Activated T-helper 1 cell treated with anti-CD3 and anti-CD28 coated beads, Interleukin-12 subunit alpha, Interleukin-12 subunit beta, Interleukin-2, Interleukin-4 antibody, amounts not matched to agents 30 ng/mL and 10 ng/mL and 1 ng/mL, durations not matched to agents 14 hours and 24 hours and 36 hours (primary cell): ENCODE results near the gene ALG3. TPM values are rescaled to one million over a fixed set of nuclear protein-coding genes. Genes with fewer than 3 reads are reported as not detected.

Experiments used
- DNase-seq: peaks from one replicate; pipeline ENCODE4 v3.0.0; 2021; ENCODE audit warnings: low spot score
- H3K27ac Mint-ChIP-seq: one replicate; pipeline ENCODE4 v1.8.0; 2021; ENCODE audit warnings: mild to moderate bottlenecking, mixed read lengths
- H3K27me3 Mint-ChIP-seq: one replicate; pipeline ENCODE4 v1.8.0; 2022; ENCODE audit warnings: mild to moderate bottlenecking, moderate library complexity, mixed read lengths; ENCODE audit not compliant: insufficient read depth
- H3K36me3 Mint-ChIP-seq: one replicate; pipeline ENCODE4 v1.8.0; 2021; ENCODE audit warnings: low read depth, mixed read lengths
- H3K4me1 Mint-ChIP-seq: one replicate; pipeline ENCODE4 v1.8.0; 2021; ENCODE audit warnings: low read depth, mixed read lengths
- H3K4me3 Mint-ChIP-seq: one replicate; pipeline ENCODE4 v1.8.0; 2021; ENCODE audit warnings: mild to moderate bottlenecking, moderate library complexity, mixed read lengths
- H3K9me3 Mint-ChIP-seq: one replicate; pipeline ENCODE4 v1.8.0; 2021; ENCODE audit warnings: mixed read lengths
- intact Hi-C: fragments of 100-400 bp; cut with micrococcal nuclease; formaldehyde crosslinking; loops from one replicate; pipeline ENCODE4 v1.15.1; 2024
- total RNA-seq: library from RNA; stranded (reverse); gene quantifications from 2 replicates; pipeline ENCODE4 v1.2.3, GENCODE V29; 2022

ALG3 gene
- total RNA-seq, 1 donor from 2014 or later = 86.7 TPM

- H3K36me3 Mint-ChIP-seq = peaks cover 8% of the 10 kb centered on the region
- H3K9me3 Mint-ChIP-seq = no peaks in the 10 kb centered on the region
- intact Hi-C loops = no loop called here
- peaks cover 25% of the 10 kb centered on the region for H3K4me1 Mint-ChIP-seq
- DNase-seq = no peak
- H3K27me3 Mint-ChIP-seq = peaks cover 27% of the 10 kb centered on the region
- no peak overlapping the region for H3K27ac Mint-ChIP-seq
- no peak overlapping the region for H3K4me3 Mint-ChIP-seq
These were observed 8.5 kb upstream of the ALG3 start for GRCh38 chr3:184257083-184257915.

- Mint-ChIP-seq H3K27me3 (peaks cover 16% of the 10 kb centered on the region), H3K27ac (peak overlapping the region; percentile 77), H3K4me3 (no peak overlapping the region), H3K9me3 (no peaks in the 10 kb centered on the region), H3K4me1 (peaks cover 18% of the 10 kb centered on the region), H3K36me3 (peaks cover 5% of the 10 kb centered on the region)
- intact Hi-C loops = no loop called here
- DNase-seq = no peak
These were observed 6.7 kb upstream of the ALG3 start for GRCh38 chr3:184255291-184256039.

- Mint-ChIP-seq H3K4me3 (peak overlapping the region; percentile 93), H3K9me3 (no peaks in the 10 kb centered on the region), H3K4me1 (peaks cover 24% of the 10 kb centered on the region), H3K27ac (peak overlapping the region; percentile 97), H3K36me3 (peaks cover 9% of the 10 kb centered on the region), H3K27me3 (no peaks in the 10 kb centered on the region)
- peak; percentile 85 for DNase-seq
- intact Hi-C loops = loop anchor here (1.0 kb wide), 4 partner anchors 23 to 355 kb away; partner anchors contain the start of gene ABCC5
These were observed 1.5 kb upstream of the ALG3 start for GRCh38 chr3:184250167-184250828.

GRCh38 chr3:184249412-184250166 lies 827 bp upstream of the ALG3 start, which contains the start of gene EEF1AKMT4:
Gene EEF1AKMT4, plus strand, starts transcription at chr3:184249672. Its CDS starts 23 bp downstream, at chr3:184249695.
- peaks cover 17% of the 10 kb centered on the region for H3K4me1 Mint-ChIP-seq
- peak within 1 kb of the TSS; percentile 93 for H3K4me3 Mint-ChIP-seq
- H3K27me3 Mint-ChIP-seq = no peaks in the 10 kb centered on the region

GRCh38 chr3:184242297-184242685 lies 6.5 kb downstream of the ALG3 start:
- no peak for DNase-seq
- peaks cover 6% of the 10 kb centered on the region for H3K4me1 Mint-ChIP-seq
- H3K4me3 Mint-ChIP-seq = no peak overlapping the region
- peaks cover 28% of the 10 kb centered on the region for H3K36me3 Mint-ChIP-seq
- H3K27me3 Mint-ChIP-seq = no peaks in the 10 kb centered on the region
- no peak overlapping the region for H3K27ac Mint-ChIP-seq
- intact Hi-C loops = loop anchor here (10.0 kb wide), 1 partner anchor 573 kb away; the partner anchor contains the start of gene VPS8
- H3K9me3 Mint-ChIP-seq = no peaks in the 10 kb centered on the region

More at GRCh38 chr3:184249412-184250166, 827 bp upstream of the ALG3 start, which contains the start of gene EEF1AKMT4:
- DNase-seq = peak; percentile 96
- H3K27ac Mint-ChIP-seq = peak within 1 kb of the TSS; percentile 97
- intact Hi-C loops = loop anchor here (1.0 to 10.0 kb wide), 16 partner anchors 12 to 613 kb away; partner anchors contain the start of genes ABCC5, ABCF3, AP2M1 and CAMK2N2
- H3K36me3 Mint-ChIP-seq = peaks cover 14% of the 10 kb centered on the region
- no peaks in the 10 kb centered on the region for H3K9me3 Mint-ChIP-seq

- intact Hi-C loops = loop anchor here (10.0 kb wide), 1 partner anchor 573 kb away; the partner anchor contains the start of gene VPS8
- Mint-ChIP-seq H3K27ac (no peak overlapping the region), H3K27me3 (no peaks in the 10 kb centered on the region), H3K36me3 (peaks cover 28% of the 10 kb centered on the region), H3K9me3 (no peaks in the 10 kb centered on the region), H3K4me1 (peaks cover 6% of the 10 kb centered on the region), H3K4me3 (no peak overlapping the region)
- no peak for DNase-seq
These were observed 7.1 kb downstream of the ALG3 start for GRCh38 chr3:184241447-184242296.

GRCh38 chr3:184241141-184241446 lies 7.7 kb downstream of the ALG3 start:
- Mint-ChIP-seq H3K36me3 (peaks cover 27% of the 10 kb centered on the region), H3K27ac (no peak overlapping the region), H3K4me1 (peaks cover 4% of the 10 kb centered on the region), H3K4me3 (no peak overlapping the region), H3K9me3 (no peaks in the 10 kb centered on the region), H3K27me3 (no peaks in the 10 kb centered on the region)
- intact Hi-C loops = loop anchor here (10.0 kb wide), 1 partner anchor 574 kb away; the partner anchor contains the start of gene VPS8
- DNase-seq = no peak

GRCh38 chr3:184240384-184241140 lies 8.2 kb downstream of the ALG3 start:
- intact Hi-C loops = loop anchor here (10.0 kb wide), 1 partner anchor 574 kb away; the partner anchor contains the start of gene VPS8
- H3K27me3 Mint-ChIP-seq = no peaks in the 10 kb centered on the region
- H3K36me3 Mint-ChIP-seq = peaks cover 22% of the 10 kb centered on the region
- H3K9me3 Mint-ChIP-seq = no peaks in the 10 kb centered on the region
- no peak for DNase-seq
- H3K27ac Mint-ChIP-seq = no peak overlapping the region
- no peaks in the 10 kb centered on the region for H3K4me1 Mint-ChIP-seq
- no peak overlapping the region for H3K4me3 Mint-ChIP-seq

- Mint-ChIP-seq H3K36me3 (peaks cover 15% of the 10 kb centered on the region), H3K9me3 (no peaks in the 10 kb centered on the region), H3K27me3 (no peaks in the 10 kb centered on the region), H3K27ac (no peak overlapping the region), H3K4me3 (no peak overlapping the region), H3K4me1 (no peaks in the 10 kb centered on the region)
- DNase-seq = no peak
- intact Hi-C loops = loop anchor here (10.0 kb wide), 1 partner anchor 575 kb away; the partner anchor contains the start of gene VPS8
These were observed 9.1 kb downstream of the ALG3 start for GRCh38 chr3:184239708-184240107.

- no peak for DNase-seq
- Mint-ChIP-seq H3K27me3 (no peaks in the 10 kb centered on the region), H3K9me3 (no peaks in the 10 kb centered on the region), H3K4me1 (no peaks in the 10 kb centered on the region), H3K27ac (no peak overlapping the region), H3K36me3 (peaks cover 11% of the 10 kb centered on the region), H3K4me3 (no peak overlapping the region)
- intact Hi-C loops = no loop called here
These were observed 9.5 kb downstream of the ALG3 start for GRCh38 chr3:184239221-184239620.
